Sigmoid colon (tissue), 7 donors: ENCODE data around the gene EIF4A3. TPM values are rescaled to one million over a fixed set of nuclear protein-coding genes. Genes with fewer than 3 reads are reported as not detected.

Experiments used
- DNase-seq: peaks from one replicate; pipeline ENCODE4 v3.0.0-alpha.2; 2019
- H3K27ac ChIP-seq, 4 donors: fragments of 200-600 bp; sonication (generic); one replicate each; pipeline ENCODE4 v1.5.1; 2016 to 2019; ENCODE audit warnings: mild to moderate bottlenecking in 1 of 4
- H3K27me3 ChIP-seq, 3 donors: fragments of 200-600 bp; sonication (generic); one replicate each; pipeline ENCODE4 v1.5.1; 2019; ENCODE audit warnings: mild to moderate bottlenecking in 1 of 3
- H3K36me3 ChIP-seq, 4 donors: fragments of 200-600 bp; sonication (generic); one replicate each; pipeline ENCODE4 v1.5.1; 2016 to 2019
- H3K4me1 ChIP-seq, 4 donors: fragments of 200-600 bp; sonication (generic); one replicate each; pipeline ENCODE4 v1.5.1; 2017 to 2019
- H3K4me3 ChIP-seq, 4 donors: fragments of 200-600 bp; sonication (generic); one replicate each; pipeline ENCODE4 v1.5.1; 2017 to 2019; ENCODE audit warnings: mild to moderate bottlenecking in 2 of 4, moderate library complexity in 1 of 4
- H3K9me3 ChIP-seq, 4 donors: fragments of 200-600 bp in 3 of 4; sonication (generic) in 3 of 4; one replicate each; pipeline versions ENCODE4 v1.5.1 to v1.6.1; 2013 to 2019
- EP300 ChIP-seq, 4 donors: sonication (generic); formaldehyde crosslinking; IDR thresholded peaks; one replicate each; pipeline ENCODE4 v1.6.1; 2017; ENCODE audit warnings: antibody characterized with exemption in 4 of 4
- POLR2A ChIP-seq, 2 donors: fragments of 450-650 bp; IDR thresholded peaks; one replicate each; pipeline ENCODE4 v1.6.1; 2016; ENCODE audit warnings: antibody characterized with exemption in 2 of 2, mild to moderate bottlenecking in 2 of 2, moderate library complexity in 2 of 2
- POLR2AphosphoS5 ChIP-seq, 4 donors: sonication (generic); formaldehyde crosslinking; IDR thresholded peaks; one replicate each; pipeline ENCODE4 v1.6.1; 2017; ENCODE audit warnings: antibody characterized with exemption in 4 of 4
- WGBS, 2 donors: extraction: QIAGEN DNeasy Blood & Tissue Kit; methylation state at CpG; one replicate each; pipeline ENCODE4 v1.1.7; 2013; 5-methylcytosine and 5-hydroxymethylcytosine counted together
- intact Hi-C: fragments of 100-400 bp; cut with DNase I; formaldehyde crosslinking; loops from one replicate; pipeline ENCODE4 v1.15.1; 2023
- polyA plus RNA-seq, 3 donors: library from polyadenylated mRNA; stranded (reverse); fragments of 200-250 nt; gene quantifications; one replicate each; pipeline ENCODE4 v1.2.3, GENCODE V29; 2013
- total RNA-seq, 4 donors: library from RNA; depleted of rRNA; stranded (reverse); fragments of >200 nt; gene quantifications; one replicate each; pipeline ENCODE4 v1.1.0, GENCODE V29; 2016
- TF ChIP-seq, protein P1 (sequence below), 4 experiments: fragments of 450-650 bp in 3 of 4; fragments of 200-600 bp in 1 of 4; IDR thresholded peaks; one replicate each; pipeline ENCODE4 v1.5.1; 2016 to 2019; ENCODE audit warnings: antibody characterized with exemption in 4 of 4, mild to moderate bottlenecking in 3 of 4, moderate library complexity in 2 of 4
- donor health status: healthy with polysubstance abuse.
- donor health status: Bipolar disorder and iron deficiency.
- donor health status: healthy.

EIF4A3 gene
- total and polyA plus RNA-seq, 7 donors = 26.6 to 97.1 (median 45.1) TPM

DNA sequence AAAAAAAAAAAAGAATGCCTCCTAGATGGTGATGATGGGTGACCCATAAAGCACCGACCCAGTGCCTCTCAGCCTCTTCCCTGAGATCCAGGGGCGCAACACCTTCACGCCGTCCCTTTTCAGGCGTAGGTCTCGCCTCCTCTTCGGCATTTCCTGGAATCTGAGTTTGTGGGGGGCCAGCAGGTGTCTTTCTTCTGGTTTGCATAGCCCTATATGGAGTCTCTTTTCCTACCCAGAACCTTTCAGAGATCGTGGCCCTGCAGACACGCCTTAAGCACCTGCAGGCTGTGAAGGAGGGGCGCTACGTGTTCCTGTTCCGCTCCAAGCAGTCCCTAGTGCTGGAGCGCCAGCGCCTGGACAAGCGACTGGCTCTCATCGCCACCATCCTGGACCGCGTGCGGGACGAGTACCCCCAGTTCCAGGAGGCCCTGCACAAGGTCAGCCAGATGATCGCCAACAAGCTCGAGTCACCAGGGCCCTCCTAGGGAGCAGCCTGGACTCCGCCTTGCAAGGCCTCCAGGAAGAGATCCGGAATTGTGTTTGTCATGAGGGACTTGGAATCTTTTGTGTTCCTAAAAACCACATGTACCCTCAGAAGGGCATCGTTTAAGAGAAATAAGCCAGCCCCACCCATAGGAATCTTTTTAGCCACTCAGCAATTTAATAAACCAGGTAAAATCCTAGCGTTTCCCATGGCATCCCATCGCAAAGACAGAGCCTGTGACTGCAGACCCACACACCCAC is 47.5 kb downstream of the EIF4A3 start:
- DNase-seq = no peak
- 79 to 84% methylated on average over 27 of the region's 27 CpGs for WGBS, 2 donors
- Histone ChIP-seq H3K9me3 (no peaks in the 10 kb centered on the region), H3K36me3 (no peaks in the 10 kb centered on the region), H3K4me1 (peaks cover 0 to 19% (median 16%) of the 10 kb centered on the region in 4 donors), H3K4me3 (no peak overlapping the region), H3K27ac (no peak overlapping the region), H3K27me3 (no peaks in the 10 kb centered on the region)
- intact Hi-C loops = loop anchor here (2.0 to 5.0 kb wide), 5 partner anchors 47 to 255 kb away; partner anchors contain the start of genes EIF4A3, RNF213, SGSH and SLC26A11
- no peak for TF ChIP-seq POLR2AphosphoS5 (IDR thresholded peaks at IDR 0.05)
- TF ChIP-seq EP300 (IDR thresholded peaks at IDR 0.05) = no peak
- TF ChIP-seq, protein P1, sequence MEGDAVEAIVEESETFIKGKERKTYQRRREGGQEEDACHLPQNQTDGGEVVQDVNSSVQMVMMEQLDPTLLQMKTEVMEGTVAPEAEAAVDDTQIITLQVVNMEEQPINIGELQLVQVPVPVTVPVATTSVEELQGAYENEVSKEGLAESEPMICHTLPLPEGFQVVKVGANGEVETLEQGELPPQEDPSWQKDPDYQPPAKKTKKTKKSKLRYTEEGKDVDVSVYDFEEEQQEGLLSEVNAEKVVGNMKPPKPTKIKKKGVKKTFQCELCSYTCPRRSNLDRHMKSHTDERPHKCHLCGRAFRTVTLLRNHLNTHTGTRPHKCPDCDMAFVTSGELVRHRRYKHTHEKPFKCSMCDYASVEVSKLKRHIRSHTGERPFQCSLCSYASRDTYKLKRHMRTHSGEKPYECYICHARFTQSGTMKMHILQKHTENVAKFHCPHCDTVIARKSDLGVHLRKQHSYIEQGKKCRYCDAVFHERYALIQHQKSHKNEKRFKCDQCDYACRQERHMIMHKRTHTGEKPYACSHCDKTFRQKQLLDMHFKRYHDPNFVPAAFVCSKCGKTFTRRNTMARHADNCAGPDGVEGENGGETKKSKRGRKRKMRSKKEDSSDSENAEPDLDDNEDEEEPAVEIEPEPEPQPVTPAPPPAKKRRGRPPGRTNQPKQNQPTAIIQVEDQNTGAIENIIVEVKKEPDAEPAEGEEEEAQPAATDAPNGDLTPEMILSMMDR (IDR thresholded peaks at IDR 0.05) = no peak
- TF ChIP-seq POLR2A (IDR thresholded peaks at IDR 0.05) = no peak

DNA sequence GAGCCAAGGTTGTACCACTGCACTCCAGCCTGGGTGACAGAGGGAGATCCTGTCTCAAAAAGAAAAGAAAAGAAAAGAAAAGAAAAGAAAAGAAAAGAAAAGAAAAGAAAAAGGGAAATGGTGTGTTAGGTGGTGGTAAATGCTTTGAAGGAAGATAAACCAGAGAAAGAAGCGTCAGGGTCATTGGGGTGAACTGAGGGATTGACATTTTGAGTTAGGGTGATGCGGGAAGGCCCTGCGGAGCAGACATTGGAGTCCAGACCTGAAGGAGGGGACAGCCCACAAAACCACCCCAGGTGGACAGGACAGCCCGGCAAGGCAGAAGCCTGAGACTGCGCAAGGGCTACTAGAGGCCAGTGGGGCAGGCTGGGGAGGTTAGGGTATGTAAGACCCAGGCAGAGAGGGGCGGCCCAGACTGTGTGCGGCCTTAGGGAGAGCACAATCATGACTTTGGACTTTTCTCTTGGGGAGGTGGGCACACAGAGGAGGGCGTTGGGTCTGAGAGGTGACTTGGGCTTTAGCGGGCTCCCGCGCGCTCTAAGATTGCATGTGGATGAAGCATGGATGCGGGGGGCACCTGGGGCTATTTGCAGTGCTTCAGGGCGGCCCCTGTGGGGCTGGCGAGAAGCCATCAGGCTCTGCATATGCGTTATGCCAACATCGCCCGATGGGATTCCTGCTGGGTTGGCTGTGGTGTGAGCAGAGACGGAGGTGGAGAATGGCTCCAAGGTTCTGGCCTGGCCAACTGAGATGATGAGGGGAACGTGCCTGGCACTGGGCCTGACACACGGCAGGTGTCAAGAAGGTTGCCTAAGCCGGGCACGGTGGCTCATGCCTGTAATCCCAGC is 48.9 kb downstream of the EIF4A3 start:
- no peak for DNase-seq
- WGBS, 2 donors = 89 to 90% methylated on average over 23 of the region's 23 CpGs
- Histone ChIP-seq H3K27me3 (no peaks in the 10 kb centered on the region), H3K4me3 (no peak overlapping the region), H3K36me3 (no peaks in the 10 kb centered on the region), H3K27ac (no peak overlapping the region), H3K9me3 (no peaks in the 10 kb centered on the region), H3K4me1 (peaks cover 0 to 19% (median 16%) of the 10 kb centered on the region in 4 donors)
- intact Hi-C loops = no loop called here
- no peak for TF ChIP-seq EP300 (IDR thresholded peaks at IDR 0.05)
- no peak for TF ChIP-seq POLR2A (IDR thresholded peaks at IDR 0.05)
- TF ChIP-seq, protein P1 (IDR thresholded peaks at IDR 0.05) = no peak
- TF ChIP-seq POLR2AphosphoS5 (IDR thresholded peaks at IDR 0.05) = no peak

DNA sequence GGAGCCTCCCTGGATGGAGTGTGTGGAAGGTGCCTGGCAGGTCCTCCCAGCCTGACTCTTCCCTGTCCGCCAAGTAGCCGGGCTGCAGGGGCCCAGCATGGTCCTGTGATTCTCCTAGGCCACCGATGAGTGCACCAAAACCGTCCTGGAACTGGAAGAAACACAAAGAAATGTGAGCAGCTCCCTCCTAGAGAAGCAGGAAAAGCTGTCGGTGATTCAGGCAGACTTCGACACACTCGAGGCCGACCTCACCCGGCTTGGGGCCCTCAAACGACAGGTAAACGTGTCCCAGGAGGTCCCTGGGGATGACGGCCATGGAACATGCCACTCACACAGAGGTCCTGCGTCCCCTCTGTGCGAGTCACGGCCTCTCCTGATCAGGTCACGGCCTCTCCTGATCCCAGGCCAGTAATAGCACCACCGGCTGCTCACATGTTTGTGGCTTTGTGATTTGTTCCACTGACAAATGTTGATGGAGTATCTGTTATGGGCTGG is 49.8 kb downstream of the EIF4A3 start:
- intact Hi-C loops = no loop called here
- no peak overlapping the region for H3K27ac ChIP-seq
- H3K9me3 ChIP-seq = no peaks in the 10 kb centered on the region
- H3K4me1 ChIP-seq = peaks cover 0 to 13% (median 11%) of the 10 kb centered on the region in 4 donors
- 87 to 91% methylated on average over 17 of the region's 17 CpGs for WGBS, 2 donors
- no peaks in the 10 kb centered on the region for H3K36me3 ChIP-seq
- no peaks in the 10 kb centered on the region for H3K27me3 ChIP-seq
- TF ChIP-seq POLR2A (IDR thresholded peaks at IDR 0.05) (no peak), POLR2AphosphoS5 (IDR thresholded peaks at IDR 0.05) (no peak), EP300 (IDR thresholded peaks at IDR 0.05) (no peak)
- TF ChIP-seq, protein P1 (IDR thresholded peaks at IDR 0.05) = no peak
- DNase-seq = no peak
- no peak overlapping the region for H3K4me3 ChIP-seq

DNA sequence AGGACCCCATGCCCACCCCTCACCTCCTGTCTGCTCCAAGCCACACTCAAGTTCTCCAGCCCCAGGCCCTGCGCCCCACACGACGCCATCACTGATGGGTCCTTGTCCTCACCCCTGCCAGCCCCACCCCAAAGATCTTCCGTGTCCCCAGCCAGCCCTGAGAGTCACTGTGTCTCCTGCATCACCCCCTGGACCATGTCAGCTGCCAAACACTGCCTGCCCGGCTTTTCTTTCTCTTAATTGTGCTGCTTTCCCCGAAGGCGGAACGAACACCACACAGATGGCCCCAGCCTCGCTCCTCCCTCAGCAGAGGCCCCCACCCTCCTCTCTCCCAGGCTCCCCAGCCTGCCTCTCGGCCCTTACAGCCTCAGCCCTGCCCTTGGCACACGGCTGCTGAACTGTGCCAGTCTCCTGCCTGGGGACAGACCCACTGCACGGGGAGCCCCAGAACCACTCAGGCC is 50.3 kb downstream of the EIF4A3 start:
- no peaks in the 10 kb centered on the region for H3K36me3 ChIP-seq
- DNase-seq = peak; percentile 54
- WGBS, 2 donors = 80 to 81% methylated on average over 12 of the region's 12 CpGs
- peaks cover 0 to 8% (median 7%) of the 10 kb centered on the region in 4 donors for H3K4me1 ChIP-seq
- intact Hi-C loops = no loop called here
- H3K27me3 ChIP-seq = no peaks in the 10 kb centered on the region
- TF ChIP-seq, protein P1 (IDR thresholded peaks at IDR 0.05) = no peak
- TF ChIP-seq POLR2A (IDR thresholded peaks at IDR 0.05) (no peak), POLR2AphosphoS5 (IDR thresholded peaks at IDR 0.05) (no peak), EP300 (IDR thresholded peaks at IDR 0.05) (no peak)
- H3K27ac ChIP-seq = no peak overlapping the region
- H3K9me3 ChIP-seq = no peaks in the 10 kb centered on the region
- no peak overlapping the region for H3K4me3 ChIP-seq
